Measurements from ENCODE around the gene CFAP61.

DNA sequence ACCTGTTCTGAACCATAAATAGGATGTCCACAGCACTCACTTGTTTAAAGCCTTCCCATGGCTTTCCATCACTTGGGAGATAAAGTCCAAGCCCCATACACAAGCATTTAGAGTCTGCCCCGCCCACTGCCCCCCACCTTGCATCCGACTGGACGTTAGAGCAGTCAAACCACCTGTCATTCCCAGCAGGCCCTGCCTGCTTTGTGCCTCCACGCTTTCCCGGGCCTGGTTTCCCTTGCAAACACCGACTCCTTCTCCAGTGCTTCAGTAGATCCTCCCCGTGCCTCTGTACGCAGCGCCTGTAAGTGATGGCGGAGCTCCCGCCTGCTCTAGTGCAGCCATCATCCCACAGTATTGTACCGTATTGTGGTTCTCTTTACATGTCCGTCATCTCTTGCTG, 277.2 kb downstream of the CFAP61 start:
- TF ChIP-seq POLR2A (IDR thresholded peaks at IDR 0.05): no peak
- TF ChIP-seq, protein P1, sequence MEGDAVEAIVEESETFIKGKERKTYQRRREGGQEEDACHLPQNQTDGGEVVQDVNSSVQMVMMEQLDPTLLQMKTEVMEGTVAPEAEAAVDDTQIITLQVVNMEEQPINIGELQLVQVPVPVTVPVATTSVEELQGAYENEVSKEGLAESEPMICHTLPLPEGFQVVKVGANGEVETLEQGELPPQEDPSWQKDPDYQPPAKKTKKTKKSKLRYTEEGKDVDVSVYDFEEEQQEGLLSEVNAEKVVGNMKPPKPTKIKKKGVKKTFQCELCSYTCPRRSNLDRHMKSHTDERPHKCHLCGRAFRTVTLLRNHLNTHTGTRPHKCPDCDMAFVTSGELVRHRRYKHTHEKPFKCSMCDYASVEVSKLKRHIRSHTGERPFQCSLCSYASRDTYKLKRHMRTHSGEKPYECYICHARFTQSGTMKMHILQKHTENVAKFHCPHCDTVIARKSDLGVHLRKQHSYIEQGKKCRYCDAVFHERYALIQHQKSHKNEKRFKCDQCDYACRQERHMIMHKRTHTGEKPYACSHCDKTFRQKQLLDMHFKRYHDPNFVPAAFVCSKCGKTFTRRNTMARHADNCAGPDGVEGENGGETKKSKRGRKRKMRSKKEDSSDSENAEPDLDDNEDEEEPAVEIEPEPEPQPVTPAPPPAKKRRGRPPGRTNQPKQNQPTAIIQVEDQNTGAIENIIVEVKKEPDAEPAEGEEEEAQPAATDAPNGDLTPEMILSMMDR (IDR thresholded peaks at IDR 0.05): no peak

Measured in heart left ventricle (tissue), 13 donors.